Dermis microvascular lymphatic vessel endothelial cell (primary cell): Measurements from ENCODE around the gene PXMP2. TPM values are rescaled to one million over a fixed set of nuclear protein-coding genes. Genes with fewer than 3 reads are reported as not detected.

ENCODE experiments used
- DNase-seq, 2 donors: peaks; one replicate each; pipeline versions ENCODE4 v3.0.0 to v3.0.0-alpha.2; 2010; ENCODE audit warnings: low read depth in 2 of 2
- total RNA-seq: library from RNA; depleted of rRNA; stranded (reverse); fragments of >200 nt; gene quantifications from 2 replicates; pipeline ENCODE4 v1.2.1, GENCODE V29; 2014

PXMP2 gene
- total RNA-seq, 1 donor from 2014 or later = 18.7 TPM

DNA sequence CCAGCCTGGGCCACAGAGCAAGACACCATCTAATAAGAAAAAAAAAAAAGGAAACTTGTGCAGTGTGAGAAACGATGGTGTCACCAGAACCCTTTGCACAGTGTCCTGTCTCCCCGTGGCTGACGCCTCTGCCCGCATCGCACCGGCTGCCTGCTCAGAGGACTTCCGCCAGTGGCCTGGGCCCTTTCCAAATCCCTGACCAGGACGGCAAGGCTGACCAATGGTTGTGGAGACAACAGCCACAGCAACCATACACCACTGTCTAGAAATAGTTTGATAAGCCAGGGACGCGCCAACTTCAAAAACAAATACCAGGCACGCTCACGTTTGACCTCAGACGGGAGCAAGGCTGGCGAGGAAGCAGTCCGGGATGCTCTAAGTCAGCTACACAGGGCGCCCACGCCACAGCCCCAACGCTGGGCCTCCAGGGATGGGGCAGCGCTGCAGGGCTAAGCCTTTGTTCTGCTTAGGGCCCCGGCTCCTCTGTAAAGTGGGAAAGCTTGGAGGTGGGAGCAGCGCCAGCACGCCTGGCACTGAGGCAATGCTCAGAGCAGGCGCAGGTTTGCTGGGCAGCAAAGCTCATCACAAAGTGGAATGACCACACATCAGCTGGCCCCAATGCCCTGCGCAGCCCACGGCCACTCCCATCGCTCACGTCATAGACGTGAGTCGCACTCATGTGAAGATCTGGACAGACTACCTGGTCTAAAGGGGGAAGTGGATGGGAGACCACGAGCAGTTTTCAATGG lies 35.8 kb downstream of the PXMP2 start:
- DNase-seq = no peak

DNA sequence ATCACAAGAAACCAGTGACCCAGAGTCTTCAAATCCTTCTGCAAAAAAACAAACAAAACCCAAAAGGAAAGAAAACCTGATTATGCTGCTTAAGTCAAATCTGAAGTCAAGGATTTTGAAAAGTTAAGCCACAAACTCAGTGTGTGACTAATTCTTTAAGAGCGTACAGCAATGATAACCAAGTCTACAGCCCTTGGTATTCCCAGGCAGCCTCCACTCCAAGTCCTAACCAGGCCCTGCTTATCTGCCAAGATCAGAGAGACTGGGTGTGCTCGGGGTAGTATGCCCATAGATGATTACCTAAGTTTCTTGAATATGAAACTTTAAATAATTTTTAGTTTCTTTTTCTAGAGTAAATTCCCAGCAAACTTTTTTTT lies 36.4 kb downstream of the PXMP2 start:
- no peak for DNase-seq

GRCh38 chr12:132724506-132725241 lies 37.3 kb downstream of the PXMP2 start:
- DNase-seq = no peak

DNA sequence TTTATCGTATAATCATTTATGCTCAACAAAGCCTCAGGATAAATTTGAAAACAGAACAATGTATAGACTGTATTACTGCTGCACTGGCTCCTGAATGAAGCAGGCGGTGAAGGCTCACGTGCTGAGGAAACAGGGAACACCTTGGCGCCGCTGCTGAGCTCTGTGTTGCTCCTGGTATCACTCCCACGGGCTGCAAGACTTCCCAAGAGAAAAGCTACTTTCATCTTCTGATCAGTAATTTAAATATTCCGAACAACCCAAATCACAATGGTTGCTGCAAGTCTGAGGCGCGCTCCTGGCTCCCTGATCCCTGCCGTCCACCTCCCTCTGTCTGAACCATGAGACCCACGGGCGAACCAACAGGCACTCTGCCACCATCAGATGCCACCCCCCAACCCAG lies 39.0 kb downstream of the PXMP2 start:
- DNase-seq = no peak

- DNase-seq = no peak
These were observed 39.9 kb downstream of the PXMP2 start for GRCh38 chr12:132727091-132727794.

DNA sequence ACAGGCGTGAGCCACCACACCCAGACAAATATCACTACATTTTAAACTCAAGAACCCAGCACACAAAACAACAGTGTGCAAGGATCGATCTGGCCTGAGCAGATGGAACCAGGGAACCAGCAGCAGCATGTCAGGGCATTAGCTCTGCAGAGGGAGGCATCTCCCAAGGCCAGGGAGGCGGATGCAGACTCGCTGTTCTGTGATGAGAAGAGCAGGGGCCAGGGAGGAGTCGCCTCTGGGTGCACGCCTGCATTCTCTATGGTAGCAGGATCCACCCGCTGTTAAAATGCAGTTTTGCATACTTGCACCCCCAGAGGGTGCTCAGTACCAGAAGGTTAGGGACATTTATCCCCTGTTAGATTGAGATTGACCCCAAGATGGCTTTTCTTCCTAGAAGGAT lies 41.1 kb downstream of the PXMP2 start:
- no peak for DNase-seq

DNA sequence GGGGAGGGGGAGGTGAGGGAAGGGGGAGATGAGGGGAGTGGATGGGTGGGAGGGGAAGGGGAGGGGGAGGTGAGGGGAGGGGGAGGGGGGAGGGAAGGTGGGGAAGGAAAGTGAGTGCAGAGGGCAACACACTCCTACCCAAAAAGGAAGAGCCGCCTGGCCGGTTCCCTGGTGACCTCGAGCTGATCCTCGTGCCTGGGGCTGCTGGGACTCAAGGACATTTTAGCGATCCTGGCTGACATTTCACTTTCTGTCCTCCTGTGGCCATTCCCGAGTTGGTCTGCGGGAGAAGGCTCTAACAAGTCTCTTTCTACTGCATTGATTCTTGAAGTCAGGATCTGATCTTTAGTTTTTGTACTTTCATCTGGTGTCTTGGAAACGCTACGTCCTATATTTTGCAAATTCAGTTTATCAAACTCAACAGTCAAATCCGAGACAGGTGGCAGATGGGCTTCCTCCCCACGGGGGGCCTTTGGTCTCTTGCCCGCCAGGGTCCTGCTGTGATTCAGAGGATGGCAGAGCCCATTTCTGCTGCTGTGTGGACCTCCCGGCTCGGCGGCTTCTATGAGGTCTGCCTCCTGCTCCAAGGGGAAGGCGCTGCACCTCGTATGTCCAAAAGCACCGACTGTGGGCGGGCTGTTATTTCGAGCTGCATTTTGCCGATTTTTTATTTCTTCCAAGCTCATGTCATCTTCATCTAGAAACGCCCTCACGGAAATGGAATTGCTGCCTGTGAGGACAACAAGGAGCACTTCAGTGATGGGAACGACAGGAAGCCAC lies 42.3 kb downstream of the PXMP2 start:
- DNase-seq = no peak

GRCh38 chr12:132730353-132730752 lies 43.0 kb downstream of the PXMP2 start:
- DNase-seq = no peak

DNA sequence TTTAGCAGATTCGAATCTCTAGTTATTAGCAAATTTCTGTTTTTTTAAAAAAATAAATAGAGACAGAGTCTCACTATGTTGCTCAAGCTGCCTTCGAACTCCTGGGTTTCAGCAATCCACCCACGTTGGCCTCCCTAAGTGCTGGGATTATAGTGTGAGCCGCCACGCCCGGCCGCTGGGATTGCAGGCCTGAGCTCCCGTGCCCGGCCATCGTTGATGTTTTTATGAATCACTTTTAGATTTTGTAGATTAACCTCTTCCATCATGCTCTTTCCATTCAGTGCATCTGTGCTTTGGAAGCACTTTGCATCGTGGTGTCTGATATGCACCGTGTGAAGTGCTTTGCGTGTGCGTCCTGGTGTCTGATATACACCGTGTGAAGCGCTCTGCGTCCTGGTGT lies 44.2 kb downstream of the PXMP2 start:
- no peak for DNase-seq

DNA sequence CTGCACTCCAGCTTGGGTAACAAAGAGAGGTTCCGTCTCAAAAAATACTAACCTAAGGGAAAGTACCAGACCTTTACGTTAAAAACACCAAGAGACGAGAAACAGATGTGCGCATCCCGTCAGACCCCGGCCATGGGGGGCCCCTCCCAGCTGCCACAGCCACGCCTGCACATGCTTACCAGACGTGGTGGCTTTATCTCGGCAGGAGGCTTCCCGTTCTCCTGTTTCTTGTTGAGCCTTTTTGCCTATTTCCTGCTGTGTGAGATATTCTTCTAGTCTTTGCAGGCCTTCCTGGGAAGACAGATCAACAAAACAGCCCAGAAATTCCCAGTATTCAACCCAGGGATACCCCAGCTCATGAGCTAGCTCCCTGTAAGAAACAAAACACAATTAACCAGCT lies 46.8 kb downstream of the PXMP2 start:
- DNase-seq = no peak

DNA sequence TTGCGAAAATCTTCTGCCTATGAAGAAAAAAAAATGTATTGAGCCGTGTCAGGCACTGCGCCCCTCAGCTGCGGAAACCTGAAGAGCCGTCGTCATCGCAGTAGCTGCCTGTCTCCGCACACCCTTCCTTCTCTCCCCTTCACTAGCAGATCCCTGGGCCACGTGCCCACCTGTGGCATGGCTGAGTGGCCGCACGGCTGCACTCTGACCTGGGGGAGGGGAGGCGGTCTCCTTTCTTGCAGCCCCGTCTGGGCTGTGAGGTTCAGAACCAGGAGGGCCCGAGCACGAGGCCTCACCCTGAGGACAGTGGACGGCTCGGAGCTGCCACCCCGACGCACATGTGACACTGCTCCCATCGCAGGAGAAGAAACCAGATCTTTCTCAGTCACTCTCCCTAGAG lies 48.1 kb downstream of the PXMP2 start:
- no peak for DNase-seq

DNA sequence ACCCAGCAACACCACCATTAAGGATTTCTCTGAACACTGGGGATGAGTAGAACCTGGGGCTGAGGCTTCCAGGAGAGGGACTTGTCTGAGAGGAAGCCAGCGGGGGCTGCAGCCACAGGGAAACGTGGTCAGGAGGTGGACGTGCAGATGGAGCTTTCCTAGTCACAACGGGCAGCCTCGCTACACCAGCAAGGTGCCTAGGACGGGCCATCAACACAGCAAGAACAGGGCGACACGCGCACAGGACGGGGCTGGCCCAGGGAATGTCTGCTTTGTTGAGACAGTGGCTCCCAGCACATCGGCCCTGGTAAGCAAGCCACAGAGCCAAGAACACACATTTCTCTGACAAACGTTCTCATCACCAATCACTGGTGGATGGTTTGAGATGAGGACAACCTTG lies 49.0 kb downstream of the PXMP2 start:
- DNase-seq = no peak

- DNase-seq = no peak
These were observed 49.5 kb downstream of the PXMP2 start for GRCh38 chr12:132736913-132737312.

DNA sequence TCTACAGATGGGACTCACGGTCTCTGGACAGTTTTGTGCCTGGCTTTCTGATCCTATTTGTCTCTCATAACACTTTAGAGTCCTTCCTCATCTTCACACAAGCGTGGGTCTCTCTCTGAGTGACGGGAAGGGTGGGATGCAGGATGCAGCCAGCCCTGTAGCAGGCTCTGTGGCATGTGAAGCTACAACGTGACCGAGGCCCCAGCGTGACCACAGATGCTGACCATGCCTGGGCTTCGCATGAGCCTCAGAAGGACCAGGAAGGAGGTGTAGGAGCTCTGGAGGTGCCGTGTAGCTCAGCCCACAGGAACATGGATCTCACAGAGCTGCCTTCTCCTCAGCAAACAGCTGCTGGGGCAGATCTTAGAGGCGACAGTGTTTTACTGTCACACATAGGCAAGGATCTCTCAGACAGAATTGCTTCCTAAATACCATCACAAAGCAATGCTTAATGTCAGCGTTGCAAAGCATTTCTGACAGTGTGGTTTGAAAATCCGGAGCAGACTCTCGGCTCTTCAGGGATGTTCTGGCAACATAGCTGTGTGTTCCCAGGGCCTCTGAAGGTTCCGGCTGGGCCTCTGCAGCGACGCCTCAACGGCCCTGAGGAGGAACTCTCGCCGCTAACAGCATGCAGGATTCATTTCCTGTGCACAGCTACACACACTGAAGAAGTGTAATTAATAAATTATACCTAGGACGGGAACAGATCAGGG lies 52.4 kb downstream of the PXMP2 start:
- no peak for DNase-seq

GRCh38 chr12:132740313-132740646 lies 52.9 kb downstream of the PXMP2 start:
- no peak for DNase-seq

- DNase-seq = no peak
These were observed 53.3 kb downstream of the PXMP2 start for GRCh38 chr12:132740652-132741051.

GRCh38 chr12:132741620-132742019 lies 54.2 kb downstream of the PXMP2 start:
- DNase-seq = no peak

DNA sequence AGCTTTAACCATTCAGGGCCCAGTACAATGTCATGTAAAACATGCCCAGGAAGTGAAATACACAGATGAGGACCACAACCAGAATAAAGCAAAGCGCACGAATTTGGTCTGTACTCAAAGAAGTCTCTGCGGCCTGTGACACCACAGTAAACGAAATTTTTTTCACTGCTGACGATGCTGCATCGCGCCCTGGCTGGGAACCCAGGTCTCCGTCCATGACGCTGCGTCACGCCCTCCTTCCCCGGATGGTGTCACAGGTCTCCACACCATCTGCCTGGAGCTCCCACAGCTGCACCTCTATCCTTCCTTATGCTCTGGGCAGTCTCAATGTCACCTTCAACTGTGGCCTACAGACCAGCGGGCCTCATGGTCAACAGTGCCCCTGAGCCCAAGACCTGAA lies 56.4 kb downstream of the PXMP2 start:
- DNase-seq = no peak

DNA sequence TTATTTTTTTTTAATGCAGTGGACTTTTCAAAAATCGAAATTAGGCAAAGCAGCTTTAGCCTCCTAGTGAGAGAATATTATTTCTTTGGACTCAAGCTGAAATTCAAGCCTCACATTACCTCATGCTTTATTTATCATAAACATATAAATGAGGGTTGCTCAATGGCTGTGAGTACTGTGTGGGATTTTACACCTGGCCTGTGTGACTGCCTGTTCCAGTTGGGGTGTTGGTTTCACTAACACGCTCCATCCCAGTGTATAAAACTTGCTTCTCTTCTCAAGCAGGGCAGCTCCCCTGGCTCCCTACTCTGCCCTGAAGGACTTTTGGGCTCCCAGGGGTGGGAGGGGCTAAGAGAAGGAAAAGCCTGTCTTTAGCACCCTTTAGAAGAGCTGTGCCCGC lies 59.2 kb downstream of the PXMP2 start:
- no peak for DNase-seq

GRCh38 chr12:132747395-132747794 lies 60.0 kb downstream of the PXMP2 start:
- no peak for DNase-seq

DNA sequence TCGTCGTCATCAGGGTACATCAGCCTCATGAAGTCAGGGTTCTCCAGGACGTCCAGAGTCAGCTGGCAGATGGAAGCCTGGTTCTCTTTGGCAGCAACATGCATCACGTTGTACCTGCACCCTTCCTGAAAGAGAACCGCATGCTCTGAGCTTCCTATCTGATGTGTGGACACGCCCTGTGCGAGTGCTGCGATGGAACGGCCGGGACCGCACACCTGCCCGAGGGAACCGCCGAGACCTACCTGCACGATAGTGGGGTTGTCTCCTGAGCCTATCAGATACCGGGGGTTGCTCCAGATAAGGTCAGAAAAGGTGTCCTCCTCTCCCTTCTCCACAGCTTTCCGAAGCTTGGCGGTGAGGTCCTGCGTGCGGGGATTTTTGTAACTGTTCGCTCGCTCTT lies 60.5 kb downstream of the PXMP2 start:
- DNase-seq = no peak
